ENCODE measurements around the gene RLF. TPM values are rescaled to one million over a fixed set of nuclear protein-coding genes. Genes with fewer than 3 reads are reported as not detected.

The RLF gene
- total and polyA plus RNA-seq, 9 of the 15 experiments (the other 6 are each of a cell fraction or from before 2014, with no cell fraction given), result 3.6 to 35.0 (median 21.2) TPM

DNA sequence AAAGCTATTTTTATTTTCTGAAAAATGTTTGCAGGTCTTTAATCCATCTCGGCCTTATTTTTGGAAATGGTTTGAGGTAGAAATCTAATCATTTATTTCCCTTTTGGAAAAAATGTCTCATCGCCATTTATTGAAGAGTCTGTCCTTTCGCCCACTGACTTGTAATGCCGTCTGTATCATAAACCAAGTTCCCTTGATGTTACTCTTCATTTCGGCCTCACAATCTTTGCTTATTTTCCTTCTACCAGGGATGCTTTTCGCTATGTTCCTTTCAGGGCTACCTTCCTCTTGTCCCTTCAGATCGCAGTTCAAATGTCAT, 422 bp upstream of the RLF start:
- intact Hi-C loops (cut with micrococcal nuclease) (no loop called here), in situ Hi-C loops (cut with MboI) (no loop called here)
- Histone ChIP-seq H3K9ac (ENCODE audit: insufficient read depth in 1 of 2, low read depth in 2 of 2, low read length in 2 of 2) (peak overlapping the region; percentile 94 to 98; a peak in 3 of 4 replicates), H3K4me3 (peak overlapping the region; percentile 94), H3K9me1 (ENCODE audit: control insufficient read depth, insufficient read depth, low read length) (no peaks in the 10 kb centered on the region), H4K20me1 (replicated peaks; ENCODE audit: control insufficient read depth, insufficient read depth, low read length) (peaks cover 38% of the 10 kb centered on the region), H3K9me3 (replicated peaks; ENCODE audit: control insufficient read depth, insufficient read depth, low read depth, low read length) (no peaks in the 10 kb centered on the region), H3K36me3 (ENCODE audit: control insufficient read depth, insufficient read depth, low read length) (peaks cover under 1% of the 10 kb centered on the region; the same call in 1 of the 3 replicates), H3K4me1 (replicated peaks in 1 of 2; ENCODE audit: control insufficient read depth in 2 of 2, insufficient read depth in 2 of 2, low read length in 2 of 2) (peaks cover 4 to 24% of the 10 kb centered on the region in 2 experiments), H3K4me2 (ENCODE audit: insufficient read depth, low read length) (peak overlapping the region; percentile 99), H2AFZ (ENCODE audit: low read depth, low read length) (peak overlapping the region; percentile 100), H3K27ac (ENCODE audit: extremely low read depth, low read depth, low read length) (peak overlapping the region; percentile 89), H3K27me3 (ENCODE audit: control insufficient read depth in 2 of 2, insufficient read depth in 2 of 2, low read length in 2 of 2) (no peaks in the 10 kb centered on the region), H3K79me2 (ENCODE audit: control insufficient read depth, insufficient read depth, low read length) (peaks cover 52% of the 10 kb centered on the region)
- TSS peak; percentile 99 for BruUV-seq (replicated peaks)
- CTCF ChIA-PET (ENCODE audit: low intra/inter-chr PET ratio), result no interaction called here
- POLR2A ChIA-PET, result interaction anchor here (0.9 to 3.3 kb wide), 6 partner anchors 8 to 371 kb away, joined by 3 to 20 read pairs (median 8); partner anchors contain the start of gene ZNF684
- 25% methylated on average over 7 of the region's 7 CpGs for WGBS (ENCODE audit: insufficient coverage, low coverage, missing lambda C conversion rate)
- DNase-seq (ENCODE audit: extremely low read depth in 1 of 4, low spot score in 3 of 4), result no peak
- ATAC-seq, result no peak
- no peak for FAIRE-seq
- TF ChIP-seq EHMT2 (IDR thresholded peaks at IDR 0.05) (0 out of 2 replicates have a peak, but pooled peaks have one; percentile 28), THRAP3 (IDR thresholded peaks at IDR 0.05; ENCODE audit: borderline replicate concordance) (peak; percentile 15; the same call in 1 of the 2 replicates), HOXB6 (CRISPR knock-in tag; IDR thresholded peaks at IDR 0.05; ENCODE audit: borderline replicate concordance) (no peak), ZNF316 (IDR thresholded peaks at IDR 0.05) (peak; percentile 43), ZNF644 (tag; IDR thresholded peaks at IDR 0.05; ENCODE audit: low read depth) (no peak), FOXP1 (CRISPR knock-in tag; IDR thresholded peaks at IDR 0.05) (no peak), FOXJ2 (tag; IDR thresholded peaks at IDR 0.05) (0 out of 2 replicates have a peak, but pooled peaks have one; percentile 37), RNF2 (IDR thresholded peaks at IDR 0.05) (no peak), HMG20B (CRISPR knock-in tag; IDR thresholded peaks at IDR 0.05) (no peak), RB1 (IDR thresholded peaks at IDR 0.05; ENCODE audit: low read depth) (no peak), NCOA4 (IDR thresholded peaks at IDR 0.05; ENCODE audit: partially characterized antibody) (peak; percentile 85), DNMT1 (IDR thresholded peaks at IDR 0.05) (0 out of 2 replicates have a peak, but pooled peaks have one; percentile 27), HDAC2 (IDR thresholded peaks at IDR 0.05) (no peak)
- TF ChIP-seq, protein P1, sequence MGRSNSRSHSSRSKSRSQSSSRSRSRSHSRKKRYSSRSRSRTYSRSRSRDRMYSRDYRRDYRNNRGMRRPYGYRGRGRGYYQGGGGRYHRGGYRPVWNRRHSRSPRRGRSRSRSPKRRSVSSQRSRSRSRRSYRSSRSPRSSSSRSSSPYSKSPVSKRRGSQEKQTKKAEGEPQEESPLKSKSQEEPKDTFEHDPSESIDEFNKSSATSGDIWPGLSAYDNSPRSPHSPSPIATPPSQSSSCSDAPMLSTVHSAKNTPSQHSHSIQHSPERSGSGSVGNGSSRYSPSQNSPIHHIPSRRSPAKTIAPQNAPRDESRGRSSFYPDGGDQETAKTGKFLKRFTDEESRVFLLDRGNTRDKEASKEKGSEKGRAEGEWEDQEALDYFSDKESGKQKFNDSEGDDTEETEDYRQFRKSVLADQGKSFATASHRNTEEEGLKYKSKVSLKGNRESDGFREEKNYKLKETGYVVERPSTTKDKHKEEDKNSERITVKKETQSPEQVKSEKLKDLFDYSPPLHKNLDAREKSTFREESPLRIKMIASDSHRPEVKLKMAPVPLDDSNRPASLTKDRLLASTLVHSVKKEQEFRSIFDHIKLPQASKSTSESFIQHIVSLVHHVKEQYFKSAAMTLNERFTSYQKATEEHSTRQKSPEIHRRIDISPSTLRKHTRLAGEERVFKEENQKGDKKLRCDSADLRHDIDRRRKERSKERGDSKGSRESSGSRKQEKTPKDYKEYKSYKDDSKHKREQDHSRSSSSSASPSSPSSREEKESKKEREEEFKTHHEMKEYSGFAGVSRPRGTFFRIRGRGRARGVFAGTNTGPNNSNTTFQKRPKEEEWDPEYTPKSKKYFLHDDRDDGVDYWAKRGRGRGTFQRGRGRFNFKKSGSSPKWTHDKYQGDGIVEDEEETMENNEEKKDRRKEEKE (IDR thresholded peaks at IDR 0.05; ENCODE audit: borderline replicate concordance in 1 of 2, control insufficient read depth in 1 of 2, low read depth in 2 of 2, low read length in 1 of 2), result no peak
- TF ChIP-seq, protein P2, sequence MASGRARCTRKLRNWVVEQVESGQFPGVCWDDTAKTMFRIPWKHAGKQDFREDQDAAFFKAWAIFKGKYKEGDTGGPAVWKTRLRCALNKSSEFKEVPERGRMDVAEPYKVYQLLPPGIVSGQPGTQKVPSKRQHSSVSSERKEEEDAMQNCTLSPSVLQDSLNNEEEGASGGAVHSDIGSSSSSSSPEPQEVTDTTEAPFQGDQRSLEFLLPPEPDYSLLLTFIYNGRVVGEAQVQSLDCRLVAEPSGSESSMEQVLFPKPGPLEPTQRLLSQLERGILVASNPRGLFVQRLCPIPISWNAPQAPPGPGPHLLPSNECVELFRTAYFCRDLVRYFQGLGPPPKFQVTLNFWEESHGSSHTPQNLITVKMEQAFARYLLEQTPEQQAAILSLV (tag; IDR thresholded peaks at IDR 0.05), result no peak
- TF ChIP-seq, protein P3, sequence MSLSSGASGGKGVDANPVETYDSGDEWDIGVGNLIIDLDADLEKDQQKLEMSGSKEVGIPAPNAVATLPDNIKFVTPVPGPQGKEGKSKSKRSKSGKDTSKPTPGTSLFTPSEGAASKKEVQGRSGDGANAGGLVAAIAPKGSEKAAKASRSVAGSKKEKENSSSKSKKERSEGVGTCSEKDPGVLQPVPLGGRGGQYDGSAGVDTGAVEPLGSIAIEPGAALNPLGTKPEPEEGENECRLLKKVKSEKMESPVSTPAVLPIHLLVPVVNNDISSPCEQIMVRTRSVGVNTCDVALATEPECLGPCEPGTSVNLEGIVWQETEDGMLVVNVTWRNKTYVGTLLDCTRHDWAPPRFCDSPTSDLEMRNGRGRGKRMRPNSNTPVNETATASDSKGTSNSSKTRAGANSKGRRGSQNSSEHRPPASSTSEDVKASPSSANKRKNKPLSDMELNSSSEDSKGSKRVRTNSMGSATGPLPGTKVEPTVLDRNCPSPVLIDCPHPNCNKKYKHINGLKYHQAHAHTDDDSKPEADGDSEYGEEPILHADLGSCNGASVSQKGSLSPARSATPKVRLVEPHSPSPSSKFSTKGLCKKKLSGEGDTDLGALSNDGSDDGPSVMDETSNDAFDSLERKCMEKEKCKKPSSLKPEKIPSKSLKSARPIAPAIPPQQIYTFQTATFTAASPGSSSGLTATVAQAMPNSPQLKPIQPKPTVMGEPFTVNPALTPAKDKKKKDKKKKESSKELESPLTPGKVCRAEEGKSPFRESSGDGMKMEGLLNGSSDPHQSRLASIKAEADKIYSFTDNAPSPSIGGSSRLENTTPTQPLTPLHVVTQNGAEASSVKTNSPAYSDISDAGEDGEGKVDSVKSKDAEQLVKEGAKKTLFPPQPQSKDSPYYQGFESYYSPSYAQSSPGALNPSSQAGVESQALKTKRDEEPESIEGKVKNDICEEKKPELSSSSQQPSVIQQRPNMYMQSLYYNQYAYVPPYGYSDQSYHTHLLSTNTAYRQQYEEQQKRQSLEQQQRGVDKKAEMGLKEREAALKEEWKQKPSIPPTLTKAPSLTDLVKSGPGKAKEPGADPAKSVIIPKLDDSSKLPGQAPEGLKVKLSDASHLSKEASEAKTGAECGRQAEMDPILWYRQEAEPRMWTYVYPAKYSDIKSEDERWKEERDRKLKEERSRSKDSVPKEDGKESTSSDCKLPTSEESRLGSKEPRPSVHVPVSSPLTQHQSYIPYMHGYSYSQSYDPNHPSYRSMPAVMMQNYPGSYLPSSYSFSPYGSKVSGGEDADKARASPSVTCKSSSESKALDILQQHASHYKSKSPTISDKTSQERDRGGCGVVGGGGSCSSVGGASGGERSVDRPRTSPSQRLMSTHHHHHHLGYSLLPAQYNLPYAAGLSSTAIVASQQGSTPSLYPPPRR (CRISPR knock-in tag; IDR thresholded peaks at IDR 0.05; ENCODE audit: borderline replicate concordance), result 0 out of 2 replicates have a peak, but pooled peaks have one; percentile 33
